H1 (cell line): ENCODE data around the gene MNS1.

Experiments used
- ATF3 ChIP-seq: IDR thresholded peaks from 2 replicates; pipeline ENCODE4 v1.6.1; 2011; ENCODE audit warnings: low read depth, mild to moderate bottlenecking, low read length; ENCODE audit not compliant: insufficient read depth
- CTCF ChIP-seq, 3 experiments: IDR thresholded peaks; 1 replicate in 2 of 3; 2 replicates in 1 of 3; pipeline versions ENCODE4 v1.5.1 to v1.6.1; 2011; ENCODE audit warnings: low read length in 3 of 3, mild to moderate bottlenecking in 3 of 3, inconsistent platforms in 2 of 3, low read depth in 1 of 3, moderate library complexity in 1 of 3; ENCODE audit not compliant: insufficient read depth in 1 of 3; ENCODE audit errors: control extremely low read depth in 1 of 3
- EP300 ChIP-seq, 2 experiments: IDR thresholded peaks; 1 replicate in 1 of 2; 2 replicates in 1 of 2; pipeline ENCODE4 v1.6.1; 2011 to 2012; ENCODE audit warnings: low read depth in 2 of 2, low read length in 2 of 2, mild to moderate bottlenecking in 2 of 2, borderline replicate concordance in 1 of 2, inconsistent platforms in 1 of 2, moderate library complexity in 1 of 2
- POLR2AphosphoS5 ChIP-seq: IDR thresholded peaks from 2 replicates; pipeline ENCODE4 v1.6.1; 2011; ENCODE audit warnings: low read depth, low read length

- TF ChIP-seq ATF3 (no peak), EP300 (IDR thresholded peaks at IDR 0.05; ENCODE audit: borderline replicate concordance in 1 of 2, low read depth in 2 of 2, low read length in 2 of 2) (no peak), CTCF (IDR thresholded peaks at IDR 0.05; ENCODE audit: control extremely low read depth in 1 of 3, insufficient read depth in 1 of 3, low read depth in 1 of 3, low read length in 3 of 3) (no peak), POLR2AphosphoS5 (no peak)
Measured at GRCh38 chr15:56460071-56460470, 4.9 kb downstream of the MNS1 start.
